Measurements from ENCODE around the gene PSG4. TPM values are rescaled to one million over a fixed set of nuclear protein-coding genes. Genes with fewer than 3 reads are reported as not detected.
A peak's percentile ranks its signal among the peaks of the same experiment; 100 is the strongest.
"Not testable (repeated sequence)": the region's sequence is repeated elsewhere in the genome, so short reads cannot be mapped to it uniquely, and the experiment has no call there.

PSG4 gene
- polyA plus RNA-seq (2013, experiment 1 of 2; ENCODE audit: insufficient read length), result 2.1 TPM
- 1.4 TPM for polyA plus RNA-seq (2013, experiment 2 of 2; ENCODE audit: insufficient read length)

DNA sequence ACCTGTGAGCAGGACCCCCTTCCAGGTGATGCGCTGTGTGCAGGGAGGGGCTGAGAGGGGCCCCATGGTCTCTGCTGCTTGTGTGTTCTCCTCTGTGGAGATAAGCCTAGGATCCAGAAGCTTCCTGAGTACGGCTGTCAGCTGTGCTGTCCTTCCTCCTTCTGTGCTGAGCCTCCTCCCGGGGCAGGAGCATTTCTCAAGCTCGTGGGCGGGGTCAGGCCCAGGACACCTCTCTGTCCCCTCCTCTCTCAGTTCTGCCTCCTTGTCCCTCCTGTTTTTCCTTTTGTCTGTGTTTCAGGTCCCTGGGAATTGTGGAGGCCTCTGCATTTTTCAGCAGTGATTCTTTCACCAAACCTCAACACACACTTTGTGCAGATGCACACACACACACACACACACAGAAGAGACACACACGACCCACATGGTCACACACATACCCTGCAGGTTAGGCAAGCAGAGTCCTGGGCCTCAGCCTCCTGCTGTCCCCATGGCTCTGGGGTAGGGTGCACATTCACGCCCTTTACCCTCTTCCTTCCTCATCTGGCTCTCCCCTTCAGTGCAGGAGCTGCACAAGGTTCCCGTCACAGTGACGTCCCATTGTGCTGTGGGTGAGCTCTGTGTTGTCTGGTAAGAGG lies at the start of gene PSG4:
TSS of gene PSG4 (minus strand) at position 168 of the 635 bp plus-strand sequence. CDS start at position 66, 102 bp downstream.
- peak; percentile 32 for DNase-seq

DNA sequence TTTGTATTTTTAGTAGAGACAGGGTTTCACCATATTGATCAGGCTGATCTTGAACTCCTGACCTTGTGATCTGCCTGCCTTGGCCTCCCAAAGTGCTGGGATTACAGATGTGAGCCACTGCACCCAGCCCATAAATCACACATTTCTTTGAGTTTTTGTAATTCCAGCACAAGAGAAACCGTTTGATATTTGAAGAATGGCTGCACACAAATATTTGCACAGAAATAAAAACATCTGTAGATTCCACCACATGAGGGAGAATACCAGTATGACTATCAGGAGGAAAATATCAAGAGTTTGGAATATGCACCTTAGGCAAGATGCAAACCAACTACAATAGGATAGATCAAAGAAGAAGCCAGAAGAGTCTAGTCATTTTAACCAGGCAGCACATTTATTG lies 46.0 kb upstream of the PSG4 start:
- not testable (repeated sequence) for DNase-seq

DNA sequence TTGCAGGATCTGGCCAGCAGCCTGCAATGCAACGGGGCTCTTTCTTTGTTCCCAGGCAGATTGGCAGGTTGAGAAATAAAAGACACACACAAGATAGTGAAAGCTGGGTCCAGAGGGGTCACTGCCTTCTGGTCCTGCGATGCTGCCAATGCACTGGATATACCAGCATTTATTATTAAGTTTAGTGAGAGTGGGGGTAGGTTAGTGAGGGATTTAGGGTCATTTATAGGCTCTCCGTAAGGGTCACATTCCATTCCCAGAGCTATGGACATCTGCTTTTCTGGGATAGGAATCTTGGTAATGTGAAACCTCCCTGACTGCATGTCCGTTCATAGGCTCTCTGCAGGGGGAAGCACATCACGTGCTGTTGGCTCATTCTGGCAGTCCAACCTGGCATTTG lies 44.9 kb upstream of the PSG4 start:
- DNase-seq, result not testable (repeated sequence)

DNA sequence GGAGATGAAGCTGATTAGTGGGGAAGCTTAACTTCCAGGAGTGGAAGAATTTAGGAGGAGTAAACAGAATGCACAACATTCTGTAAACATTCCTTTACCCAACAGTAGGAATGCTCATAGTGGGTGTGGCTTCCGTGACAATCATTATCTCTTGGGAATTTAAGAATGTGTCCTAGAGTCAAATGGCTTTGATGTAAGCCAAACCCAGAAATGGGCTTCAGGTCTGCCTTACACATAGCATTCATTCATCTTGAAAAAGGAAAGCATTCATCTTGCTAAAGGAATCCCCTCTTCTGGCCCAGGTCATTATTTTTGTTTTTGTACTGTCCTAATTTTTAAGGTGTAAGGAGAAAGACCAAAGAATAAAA lies 43.2 kb upstream of the PSG4 start:
- not testable (repeated sequence) for DNase-seq

DNA sequence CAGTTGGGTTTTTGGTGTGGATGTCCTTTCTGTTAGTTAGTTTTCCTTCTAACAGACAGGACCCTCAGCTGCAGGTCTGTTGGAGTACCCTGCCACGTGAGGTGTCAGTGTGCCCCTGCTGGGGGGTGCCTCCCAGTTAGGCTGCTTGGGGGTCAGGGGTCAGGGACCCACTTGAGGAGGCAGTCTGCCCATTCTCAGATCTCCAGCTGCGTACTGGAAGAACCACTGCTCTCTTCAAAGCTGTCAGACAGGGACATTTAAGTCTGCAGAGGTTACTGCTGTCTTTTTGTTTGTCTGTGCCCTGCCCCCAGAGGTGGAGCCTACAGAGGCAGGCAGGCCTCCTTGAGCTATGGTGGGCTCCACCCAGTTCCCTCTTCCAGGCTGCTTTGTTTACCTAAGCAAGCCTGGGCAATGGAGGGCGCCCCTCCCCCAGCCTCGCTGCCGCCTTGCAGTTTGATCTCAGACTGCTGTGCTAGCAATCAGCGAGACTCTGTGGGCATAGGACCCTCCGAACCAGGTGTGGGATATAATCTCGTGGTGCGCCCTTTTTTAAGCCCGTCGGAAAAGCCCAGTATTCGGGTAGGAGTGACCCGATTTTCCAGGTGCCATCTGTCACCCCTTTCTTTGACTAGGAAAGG lies 41.9 kb upstream of the PSG4 start:
- DNase-seq, result not testable (repeated sequence)

DNA sequence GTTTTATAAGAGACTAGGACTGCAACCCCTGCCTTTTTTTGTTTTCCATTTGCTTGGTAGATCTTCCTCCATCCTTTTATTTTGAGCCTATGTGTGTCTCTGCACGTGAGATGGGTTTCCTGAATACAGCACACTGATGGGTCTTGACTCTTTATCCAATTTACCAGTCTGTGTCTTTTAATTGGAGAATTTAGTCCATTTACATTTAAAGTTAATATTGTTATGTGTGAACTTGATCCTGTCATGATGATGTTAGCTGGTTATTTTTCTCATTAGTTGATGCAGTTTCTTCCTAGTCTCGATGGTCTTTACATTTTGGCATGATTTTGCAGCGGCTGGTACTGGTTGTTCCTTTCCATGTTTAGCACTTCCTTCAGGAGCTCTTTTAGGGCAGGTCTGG lies 40.4 kb upstream of the PSG4 start:
- not testable (repeated sequence) for DNase-seq

DNA sequence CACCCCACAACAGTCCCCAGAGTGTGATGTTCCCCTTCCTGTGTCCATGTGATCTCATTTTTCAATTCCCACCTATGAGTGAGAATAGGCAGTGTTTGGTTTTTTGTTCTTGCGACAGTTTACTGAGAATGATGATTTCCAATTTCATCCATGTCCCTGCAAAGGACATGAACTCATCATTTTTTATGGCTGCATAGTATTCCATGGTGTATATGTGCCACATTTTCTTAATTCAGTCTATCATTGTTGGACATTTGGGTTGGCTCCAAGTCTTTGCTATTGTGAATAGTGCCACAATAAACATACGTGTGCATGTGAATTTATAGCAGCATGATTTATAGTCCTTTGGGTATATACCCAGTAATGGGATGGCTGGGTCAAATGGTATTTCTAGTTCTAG lies 36.8 kb upstream of the PSG4 start:
- DNase-seq, result not testable (repeated sequence)

DNA sequence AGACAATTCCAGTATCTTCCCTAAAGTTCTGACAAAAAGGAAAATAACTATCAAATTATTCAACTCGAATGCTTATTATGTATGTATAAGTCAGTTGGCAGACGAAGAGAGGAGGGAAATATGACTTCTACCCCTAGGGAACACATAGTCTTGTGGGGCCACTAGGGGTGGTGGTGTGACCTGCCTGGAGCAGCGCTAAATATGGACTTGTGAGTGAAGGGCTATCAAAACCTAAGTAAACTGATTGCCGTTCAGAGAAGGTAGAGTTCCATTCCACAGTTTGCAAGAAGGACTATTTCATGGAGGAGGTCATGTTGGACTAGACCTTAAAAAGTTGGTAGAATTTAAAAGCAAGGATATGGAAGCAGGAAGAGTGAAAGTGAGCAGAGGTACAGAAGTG lies 32.8 kb upstream of the PSG4 start:
- DNase-seq, result not testable (repeated sequence)

DNA sequence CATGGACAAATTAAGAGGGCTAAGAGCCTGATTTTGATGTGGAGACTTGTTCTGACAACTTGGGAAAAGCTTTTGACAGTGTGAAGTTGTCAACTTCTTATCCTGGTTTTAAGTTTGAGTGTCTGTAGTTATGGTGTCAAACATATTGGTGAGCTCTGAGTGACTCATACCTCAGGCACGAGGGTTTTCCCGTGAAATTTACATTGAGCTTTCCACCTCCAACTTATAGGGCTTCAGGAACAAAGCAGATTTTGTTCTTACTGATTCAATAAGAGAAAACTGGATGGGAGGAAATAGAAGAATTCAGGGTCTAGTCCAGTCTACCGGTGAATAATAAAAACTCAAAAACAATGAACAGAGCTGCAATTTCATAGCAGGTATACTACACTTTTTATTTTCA lies 30.2 kb upstream of the PSG4 start:
- peak; percentile 8 for DNase-seq

DNA sequence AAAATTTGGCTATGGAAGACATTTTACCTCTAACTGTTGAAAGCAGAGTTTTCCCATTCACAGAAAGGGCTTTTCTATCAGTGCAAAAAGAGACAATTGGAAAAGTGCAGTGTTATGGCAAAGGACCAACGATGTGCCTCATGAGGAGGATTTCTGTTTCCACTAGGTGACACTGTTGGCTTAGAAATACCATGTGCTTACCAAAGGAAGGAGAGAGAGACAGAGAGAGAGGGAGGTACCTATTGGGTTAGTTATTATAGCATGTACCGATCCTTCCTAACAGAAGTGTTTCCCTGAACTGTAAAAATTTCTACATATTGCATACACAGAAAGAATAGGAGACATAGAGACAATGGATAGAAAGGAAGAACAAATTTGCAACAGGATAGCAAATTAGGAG lies 23.9 kb upstream of the PSG4 start:
- peak; percentile 24 for DNase-seq

DNA sequence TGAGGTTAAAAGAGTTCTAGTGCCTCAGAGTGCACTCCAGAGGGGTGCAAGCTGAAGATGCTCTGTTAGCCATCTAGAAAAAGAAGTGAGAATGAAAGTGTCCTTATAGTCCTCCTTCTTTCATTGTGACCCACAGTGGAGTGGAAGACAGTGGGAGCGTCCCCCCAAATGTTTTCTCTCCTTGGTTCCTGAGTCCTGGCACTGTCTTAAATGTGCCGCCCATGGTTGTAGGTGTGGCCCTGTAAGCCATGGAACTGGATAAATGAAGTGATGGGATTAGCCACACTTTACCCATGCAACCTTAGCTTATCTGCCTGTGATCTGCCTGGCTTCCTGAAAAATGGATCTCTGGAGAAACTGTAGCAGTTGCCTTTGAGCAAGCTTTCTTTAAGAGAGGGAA lies 23.3 kb upstream of the PSG4 start:
- DNase-seq, result not testable (repeated sequence)

DNA sequence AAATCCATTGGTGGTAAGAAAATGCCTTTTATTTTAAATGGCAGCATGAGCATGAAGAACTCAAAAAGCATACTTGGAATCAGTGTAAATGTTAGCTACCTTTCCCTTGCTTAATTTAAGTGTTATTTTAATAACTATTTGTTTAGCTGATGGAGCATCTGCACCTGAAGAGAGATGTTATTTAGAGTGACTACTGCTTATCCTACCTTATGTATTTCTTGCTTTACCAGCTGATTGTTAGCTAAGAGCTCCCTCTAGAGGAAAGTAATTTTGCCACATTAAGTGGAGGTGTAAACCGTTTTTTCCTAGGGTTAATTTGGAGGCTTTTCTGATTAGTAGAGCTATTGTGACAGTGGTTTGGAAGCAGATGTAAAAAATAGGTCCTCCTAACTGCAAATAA lies 21.5 kb upstream of the PSG4 start:
- DNase-seq, result not testable (repeated sequence)

DNA sequence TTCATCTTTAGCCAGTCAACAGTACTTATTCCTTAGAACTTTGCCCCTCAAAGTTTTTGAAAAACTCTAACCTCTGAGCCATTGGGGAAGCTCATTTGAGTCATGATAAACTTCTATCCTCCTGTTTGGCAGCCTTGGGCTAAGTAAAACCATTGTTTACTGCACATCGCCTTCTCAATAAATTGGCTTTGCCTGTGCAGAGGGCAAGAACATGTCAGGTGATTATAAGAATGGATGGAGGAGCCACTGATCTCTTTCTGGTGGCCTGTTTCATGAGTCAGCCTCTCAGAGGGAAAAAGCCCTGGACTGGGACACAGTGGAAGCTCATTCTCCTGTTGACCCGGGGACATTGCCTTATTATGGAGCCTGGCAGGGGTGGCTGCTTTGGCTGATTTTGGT lies 19.4 kb upstream of the PSG4 start:
- DNase-seq, result no peak

DNA sequence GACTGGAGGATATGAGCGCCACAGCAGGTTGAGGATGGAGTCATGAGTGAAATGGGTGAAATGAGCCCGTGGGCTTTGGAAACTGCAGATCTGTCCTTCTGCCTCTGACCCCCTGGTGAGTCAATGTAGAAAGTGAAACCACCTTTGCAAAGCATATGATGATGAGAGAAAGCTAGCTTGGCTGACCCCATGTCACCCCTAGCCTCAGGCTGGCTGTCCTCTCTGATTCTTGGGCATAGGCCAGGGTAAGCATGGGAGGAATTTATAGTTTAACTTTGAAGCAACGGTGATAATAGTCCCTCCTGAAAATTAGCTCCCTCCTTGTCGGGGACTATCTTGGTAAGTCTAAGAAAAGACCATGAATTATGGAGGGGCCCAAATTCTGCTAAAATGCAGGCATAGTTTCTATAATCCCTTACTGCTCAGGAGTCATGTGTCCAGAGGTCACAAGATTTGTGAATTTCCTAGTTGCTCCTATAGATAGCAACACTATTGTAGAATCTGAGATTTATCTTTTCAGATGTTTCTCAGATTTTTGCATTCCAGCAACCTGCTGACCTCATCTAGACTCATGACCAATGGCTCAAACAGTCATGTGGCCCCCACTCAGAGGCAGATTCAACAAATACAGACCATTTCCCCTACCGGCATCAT lies 18.9 kb upstream of the PSG4 start:
- DNase-seq, result not testable (repeated sequence)

DNA sequence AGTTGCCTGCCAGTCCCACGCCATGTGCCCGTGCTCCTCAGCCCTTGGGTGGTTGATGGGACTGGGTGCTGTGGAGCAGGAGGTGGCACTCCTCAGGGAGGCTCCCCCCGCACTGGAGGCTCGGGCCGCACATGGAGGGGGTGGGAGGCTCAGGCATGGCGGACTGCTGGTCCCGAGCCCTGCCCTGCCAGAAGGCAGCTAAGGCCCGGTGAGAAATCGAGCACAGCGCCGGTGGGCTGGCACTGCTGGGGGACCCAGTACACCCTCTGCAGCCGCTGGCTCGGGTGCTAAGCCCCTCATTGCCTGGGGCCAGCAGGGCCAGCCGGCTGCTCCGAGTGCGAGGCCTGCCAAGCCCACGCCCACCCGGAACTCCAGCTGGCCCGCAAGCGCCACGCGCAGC lies 16.5 kb upstream of the PSG4 start:
- DNase-seq, result not testable (repeated sequence)

DNA sequence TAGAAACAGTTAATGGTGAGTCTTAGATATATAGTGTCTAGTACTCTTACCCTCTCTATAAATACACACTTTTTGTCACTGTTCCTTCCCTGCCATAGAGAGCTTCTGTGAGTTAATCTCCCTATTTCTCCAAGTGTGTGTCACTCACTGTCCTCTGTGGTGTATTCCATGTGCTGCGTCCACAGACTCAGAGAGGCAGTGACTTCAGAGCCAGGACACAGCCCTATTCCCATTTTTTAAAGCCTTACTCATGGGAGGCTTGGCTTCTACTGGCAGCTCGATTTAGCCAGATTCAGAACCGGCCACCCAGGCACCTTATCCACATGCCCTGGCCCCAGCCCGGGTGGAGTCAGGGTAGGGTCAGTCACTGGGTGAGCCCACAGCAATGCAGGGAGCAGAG lies 13.7 kb upstream of the PSG4 start:
- DNase-seq, result not testable (repeated sequence)

DNA sequence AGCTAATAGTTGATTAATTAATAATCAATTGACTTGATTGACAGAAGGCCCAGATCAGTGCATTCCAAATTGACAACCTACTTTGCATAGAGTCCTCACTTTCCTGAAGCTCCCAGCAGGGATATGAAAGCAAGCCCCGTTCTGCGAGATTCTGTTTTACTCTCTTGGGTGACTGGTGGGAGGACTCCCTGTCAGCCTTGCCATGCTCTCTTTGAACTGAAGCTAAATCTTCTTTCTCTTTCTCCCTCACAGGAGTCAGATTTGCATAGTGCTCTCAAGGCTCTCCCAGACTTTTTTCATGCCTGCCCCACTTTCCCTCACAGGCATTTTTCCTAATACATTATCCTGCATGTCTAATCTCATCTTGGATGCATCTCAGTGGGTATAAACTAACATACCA lies 10.4 kb upstream of the PSG4 start:
- DNase-seq, result not testable (repeated sequence)

DNA sequence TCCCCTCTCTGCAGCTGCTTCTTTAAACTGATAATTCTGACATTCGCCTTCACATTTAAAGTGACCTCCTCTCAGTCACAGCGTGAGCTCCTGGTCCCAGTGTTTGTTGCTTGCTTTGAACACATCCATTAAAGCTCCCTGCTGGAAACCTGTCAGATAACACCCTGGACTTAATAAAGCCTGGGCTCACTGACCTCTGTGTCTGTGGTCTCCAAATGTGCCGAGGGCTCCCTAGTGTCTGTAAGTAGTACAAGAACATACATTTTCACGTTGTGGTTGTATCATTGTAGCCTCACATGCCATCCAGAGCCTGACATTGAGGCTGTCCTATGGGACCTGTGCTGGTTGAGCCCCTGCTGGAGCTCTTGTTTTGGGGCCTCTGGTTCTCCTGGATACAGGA lies 2.6 kb upstream of the PSG4 start:
- no peak for DNase-seq

DNA sequence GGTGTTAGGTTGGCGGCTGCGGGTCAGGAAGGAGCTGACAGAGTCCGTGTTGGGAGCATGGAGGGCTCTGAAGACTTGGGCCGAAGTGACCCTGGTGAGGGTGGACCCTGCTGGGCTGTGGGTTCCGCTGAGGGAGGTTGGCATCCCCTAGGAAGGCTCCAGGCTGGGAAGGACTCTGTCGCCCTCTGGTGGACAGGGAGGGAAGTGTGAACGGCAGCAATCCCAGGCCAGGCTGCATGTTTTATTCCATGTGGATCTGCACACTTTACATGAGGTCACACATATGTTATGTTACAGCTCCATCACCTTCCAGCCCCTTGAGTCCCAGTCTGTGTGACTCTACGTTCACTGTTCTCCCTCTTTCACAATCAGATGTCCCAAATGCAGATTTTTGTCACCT lies 1.7 kb upstream of the PSG4 start:
- DNase-seq, result peak; percentile 18

DNA sequence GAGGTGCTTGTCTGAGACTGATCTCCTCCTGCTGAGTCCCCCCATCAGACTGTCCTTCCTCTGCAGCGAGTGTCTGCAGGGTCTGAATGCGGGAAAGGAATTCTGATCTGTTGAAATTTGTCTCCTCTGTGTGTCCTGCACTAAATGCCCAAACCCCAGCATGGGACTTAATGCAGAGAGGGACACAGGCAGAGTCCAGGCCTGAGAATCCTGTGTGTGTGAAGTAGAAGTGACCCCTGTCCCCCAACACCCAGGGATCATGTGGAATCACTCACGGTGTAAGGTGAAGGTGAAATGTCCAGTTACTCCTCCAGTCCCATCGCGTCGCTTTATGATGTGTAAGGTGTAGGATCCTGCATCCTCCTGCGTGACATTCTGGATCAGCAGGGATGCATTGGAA lies 1.8 kb downstream of the PSG4 start:
- DNase-seq, result not testable (repeated sequence)

DNA sequence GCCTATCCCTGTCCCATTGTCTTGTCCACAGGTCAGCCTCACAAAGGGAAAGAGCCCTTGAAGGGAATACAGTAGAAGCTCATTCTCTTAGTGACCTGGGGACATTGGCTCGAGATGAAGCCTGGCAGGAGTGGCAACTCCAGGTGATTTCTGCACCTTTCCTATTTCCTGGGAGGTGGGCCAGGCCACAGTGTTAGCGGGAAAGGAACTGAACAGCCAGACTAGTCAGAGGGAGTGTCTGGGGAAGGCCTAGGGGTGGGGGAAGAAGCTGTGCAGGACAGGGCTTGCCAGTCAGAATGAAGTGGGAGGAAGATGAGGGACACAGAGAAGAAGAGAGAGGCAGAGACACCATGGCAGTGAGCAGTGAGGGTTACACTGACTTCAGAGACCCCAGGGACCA lies 3.5 kb downstream of the PSG4 start:
- not testable (repeated sequence) for DNase-seq

DNA sequence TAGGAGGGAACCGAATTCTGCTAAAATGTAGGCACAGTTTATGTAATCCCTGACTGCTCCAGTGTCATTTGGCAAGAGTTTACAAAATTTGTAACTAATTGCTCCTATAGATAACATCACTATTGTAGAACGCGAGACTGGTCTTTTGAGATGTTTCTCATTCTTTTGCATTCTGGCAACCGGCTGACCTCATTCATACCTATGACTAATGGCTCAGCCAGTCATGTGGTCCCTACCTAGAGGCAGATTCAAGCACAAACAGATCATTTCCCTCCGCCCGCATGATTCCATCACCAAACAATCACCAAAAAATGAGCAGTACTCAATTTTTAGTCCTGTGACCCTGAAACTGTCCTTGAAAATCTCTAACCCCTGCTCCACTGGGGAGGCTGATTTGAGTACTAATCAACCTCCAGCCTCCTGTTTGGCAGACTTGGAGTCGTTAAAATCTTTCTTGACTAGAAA lies 4.1 kb downstream of the PSG4 start:
- DNase-seq, result peak; percentile 81

DNA sequence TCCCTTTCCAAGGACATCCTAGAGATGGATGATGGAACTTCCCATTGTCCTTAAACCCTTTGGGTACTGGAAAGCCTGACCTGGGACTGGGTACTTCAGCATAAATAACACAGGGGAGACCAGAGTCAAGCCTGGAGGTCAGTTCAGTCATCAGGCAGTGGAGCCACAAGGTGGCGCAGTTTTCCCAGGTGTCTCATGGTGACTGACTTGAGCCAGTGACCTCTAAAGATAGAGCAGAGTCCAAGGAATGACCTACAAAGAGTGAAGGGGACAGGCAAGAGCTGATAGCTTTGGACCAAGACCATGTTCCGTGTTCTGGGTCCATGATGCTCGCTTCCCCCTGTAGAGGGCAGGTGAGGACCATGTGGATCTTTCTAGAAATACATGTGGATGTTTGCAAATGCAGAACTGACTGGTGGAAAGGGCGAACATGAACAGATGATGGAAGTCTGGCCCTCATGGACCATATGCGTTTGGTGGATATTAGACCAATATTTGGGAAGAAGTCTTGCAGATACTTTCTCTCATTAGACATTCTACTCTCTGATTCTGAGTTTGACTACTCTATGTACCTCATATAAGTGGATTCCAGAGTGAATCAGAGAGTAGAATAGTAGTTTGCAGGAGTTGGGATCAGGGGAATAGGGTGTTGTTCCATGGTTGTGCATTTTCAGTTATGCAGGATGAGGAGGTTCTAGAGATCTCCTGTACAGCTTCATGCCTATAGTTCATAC lies 6.6 kb downstream of the PSG4 start:
- not testable (repeated sequence) for DNase-seq
